Measurements from ENCODE around the gene NPY1R.

The NPY1R gene

DNA sequence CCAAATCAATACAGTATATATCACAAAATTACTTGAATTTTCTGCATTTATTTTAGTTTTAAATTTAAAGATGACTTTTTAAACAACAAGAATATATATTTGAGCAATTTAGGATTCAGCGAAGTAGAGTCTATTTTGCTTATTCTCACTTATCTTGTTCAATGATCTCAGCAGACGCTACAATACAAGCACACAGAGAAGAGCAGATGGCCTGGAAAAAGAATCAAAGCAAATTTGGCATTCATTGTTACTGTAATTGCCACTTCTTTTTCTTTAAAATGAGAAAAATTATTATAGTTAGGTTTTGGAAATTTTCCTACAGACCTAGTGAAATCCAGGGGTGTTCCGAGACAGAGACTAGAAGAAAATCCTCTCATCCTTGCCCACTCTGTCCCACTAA is 57.5 kb downstream of the NPY1R start:
- DNase-seq, result no peak

Measured in activated naive CD4-positive, alpha-beta T cell treated with anti-CD3 and anti-CD28 coated beads, Interleukin-2, amount 50 U/mL, for 16 hours (primary cell).